SIG-M5 (cell line): Measurements from ENCODE around the gene RFNG.

Source experiments
- DNase-seq: peaks from one replicate; lab custom pipeline; 2025; lab: John Stamatoyannopoulos, UW

RFNG gene

DNA sequence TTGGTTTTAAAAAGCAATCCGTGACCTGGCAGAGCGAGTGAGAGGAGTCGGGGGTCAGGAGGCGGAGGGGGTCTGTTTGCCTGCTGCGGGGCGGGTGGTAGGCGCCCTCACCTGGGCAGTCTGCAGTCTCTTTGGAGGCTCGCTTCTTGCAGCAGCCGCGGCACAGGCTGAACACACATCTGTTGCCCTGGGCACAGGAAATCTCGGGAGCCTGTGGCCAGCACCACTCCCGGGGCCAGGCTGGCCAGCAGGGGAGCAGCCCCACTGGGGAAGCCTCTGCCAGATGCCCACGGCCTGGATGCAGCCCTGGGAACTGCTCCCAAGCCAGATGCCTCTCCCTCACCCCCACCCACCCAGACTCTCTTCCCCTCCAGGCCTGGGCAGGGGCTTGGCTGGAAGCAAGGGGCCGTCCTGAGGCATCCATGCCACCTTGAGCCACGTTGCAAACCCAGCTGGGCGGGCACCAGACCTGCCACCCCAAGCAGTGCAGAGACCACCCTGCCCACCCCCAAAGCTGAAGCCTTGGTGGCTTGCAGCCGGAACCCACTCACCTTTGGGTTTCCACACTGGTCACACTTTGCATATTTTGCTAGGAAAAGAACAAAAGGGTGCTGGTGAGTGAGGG lies 6.7 kb upstream of the RFNG start:
- DNase-seq = no peak

DNA sequence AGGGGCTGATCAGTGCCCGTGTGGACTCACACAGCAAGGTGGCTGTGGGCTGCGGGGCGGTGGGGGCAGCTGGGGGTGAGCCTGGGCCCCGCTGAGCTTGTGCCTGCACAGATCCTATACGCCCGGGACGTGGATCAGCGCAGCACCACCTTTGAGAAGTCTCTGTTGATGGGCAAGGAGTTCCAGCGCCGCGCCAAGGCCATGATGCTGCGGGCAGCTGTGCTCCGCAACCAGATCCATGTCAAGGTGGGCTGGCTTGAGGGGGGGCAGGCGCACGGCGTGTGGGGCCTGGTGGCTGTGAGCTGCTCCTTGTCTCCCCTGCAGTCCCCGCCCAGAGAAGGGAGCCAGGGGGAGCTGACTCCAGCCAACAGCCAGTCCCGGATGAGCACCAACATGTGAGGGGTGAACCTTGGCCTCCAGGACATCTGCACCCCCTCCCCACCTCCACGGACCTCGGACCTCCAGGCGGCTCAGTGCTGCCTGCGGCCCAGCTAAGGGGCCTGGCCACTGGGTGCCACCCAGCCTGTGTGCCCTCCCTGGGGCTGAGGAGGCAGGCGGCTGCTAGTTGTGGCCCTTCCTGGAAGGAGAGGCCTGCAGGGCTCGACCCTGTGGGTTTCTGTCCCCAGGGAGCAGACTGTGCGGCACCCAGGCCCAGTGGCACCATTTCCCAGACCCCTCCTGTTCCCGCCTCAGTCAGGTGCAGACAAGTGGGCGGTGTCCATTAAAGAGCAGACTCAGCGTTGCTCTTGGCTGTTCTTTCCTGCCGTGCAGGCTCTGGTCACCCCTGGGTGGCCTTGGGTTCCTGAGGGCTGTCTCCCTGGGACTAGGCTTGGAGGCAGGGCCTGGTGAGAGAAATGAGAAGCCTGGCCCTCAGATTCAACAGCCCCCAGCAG lies 5.4 kb upstream of the RFNG start:
- no peak for DNase-seq

DNA sequence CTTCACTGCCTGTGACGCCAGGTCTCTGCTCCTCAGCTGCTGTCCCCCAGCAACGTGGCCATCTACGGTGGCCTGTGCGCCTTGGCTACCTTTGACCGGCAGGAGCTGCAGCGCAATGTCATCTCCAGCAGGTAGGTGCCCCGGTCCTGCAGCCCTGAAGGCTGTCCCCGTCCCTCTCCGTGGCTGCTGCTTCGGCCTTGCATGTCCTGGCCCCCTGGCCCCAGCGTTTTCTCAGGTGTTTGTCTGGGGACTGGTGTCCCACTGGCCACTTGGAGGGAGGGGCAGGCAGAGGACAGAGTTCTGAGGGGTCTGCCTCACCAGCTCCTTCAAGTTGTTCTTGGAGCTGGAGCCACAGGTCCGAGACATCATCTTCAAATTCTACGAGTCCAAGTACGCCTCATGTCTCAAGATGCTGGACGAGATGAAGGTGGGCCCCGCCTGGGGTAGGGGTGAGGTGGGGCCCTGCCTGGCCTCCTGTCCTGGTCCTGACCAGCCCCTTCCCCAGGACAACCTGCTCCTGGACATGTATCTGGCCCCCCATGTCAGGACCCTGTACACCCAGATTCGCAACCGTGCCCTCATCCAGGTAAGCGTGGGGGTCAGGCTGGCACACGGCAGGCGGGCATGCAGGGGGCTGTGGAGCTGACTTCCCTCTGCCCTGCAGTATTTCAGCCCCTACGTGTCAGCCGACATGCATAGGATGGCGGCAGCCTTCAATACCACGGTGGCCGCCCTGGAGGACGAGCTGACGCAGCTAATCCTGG lies 4.5 kb upstream of the RFNG start:
- no peak for DNase-seq

DNA sequence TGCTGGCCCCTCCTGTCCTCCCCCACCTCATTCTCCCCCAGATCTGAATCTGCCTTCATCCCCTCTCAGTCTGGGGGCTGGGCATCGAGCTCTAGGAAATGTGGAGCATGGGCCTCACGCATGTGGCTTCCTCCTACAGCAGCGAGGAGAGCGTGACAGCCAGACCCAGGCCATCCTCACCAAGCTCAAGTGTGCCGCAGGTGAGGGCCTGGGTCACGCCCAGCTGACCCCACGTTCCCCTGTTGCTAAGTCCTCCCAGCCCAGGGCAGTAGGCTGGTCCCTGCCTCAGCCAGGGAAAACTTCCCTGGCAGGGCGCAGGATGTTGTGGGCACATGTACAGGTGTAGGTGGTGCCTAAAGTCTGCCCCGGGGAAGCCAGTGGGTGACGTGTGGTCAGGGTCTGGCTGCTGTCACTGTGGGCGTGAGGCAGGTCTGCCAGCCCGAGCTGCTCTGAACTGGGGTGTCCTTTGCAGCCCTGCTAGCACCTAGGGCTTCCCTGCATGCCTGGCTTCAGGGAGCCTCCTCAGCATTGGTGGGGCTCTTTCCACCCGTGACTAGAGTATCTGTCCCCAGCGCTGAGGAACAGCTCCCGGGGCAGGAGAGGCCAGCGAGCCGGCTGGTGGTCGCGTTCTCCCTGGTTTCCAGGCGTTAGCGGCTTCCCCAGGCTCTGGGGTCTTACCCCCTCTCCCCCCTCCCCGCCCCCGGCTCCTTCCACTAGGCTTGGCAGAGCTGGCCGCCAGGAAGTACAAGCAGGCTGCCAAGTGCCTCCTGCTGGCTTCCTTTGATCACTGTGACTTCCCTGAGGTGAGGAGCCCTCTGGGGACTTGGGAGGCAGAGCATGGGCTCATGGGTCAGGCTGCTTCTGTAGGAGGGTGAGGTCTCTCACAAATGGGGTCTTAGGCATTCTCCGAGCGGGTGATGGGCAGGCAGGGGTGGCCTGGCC lies 3.7 kb upstream of the RFNG start:
- DNase-seq = no peak

DNA sequence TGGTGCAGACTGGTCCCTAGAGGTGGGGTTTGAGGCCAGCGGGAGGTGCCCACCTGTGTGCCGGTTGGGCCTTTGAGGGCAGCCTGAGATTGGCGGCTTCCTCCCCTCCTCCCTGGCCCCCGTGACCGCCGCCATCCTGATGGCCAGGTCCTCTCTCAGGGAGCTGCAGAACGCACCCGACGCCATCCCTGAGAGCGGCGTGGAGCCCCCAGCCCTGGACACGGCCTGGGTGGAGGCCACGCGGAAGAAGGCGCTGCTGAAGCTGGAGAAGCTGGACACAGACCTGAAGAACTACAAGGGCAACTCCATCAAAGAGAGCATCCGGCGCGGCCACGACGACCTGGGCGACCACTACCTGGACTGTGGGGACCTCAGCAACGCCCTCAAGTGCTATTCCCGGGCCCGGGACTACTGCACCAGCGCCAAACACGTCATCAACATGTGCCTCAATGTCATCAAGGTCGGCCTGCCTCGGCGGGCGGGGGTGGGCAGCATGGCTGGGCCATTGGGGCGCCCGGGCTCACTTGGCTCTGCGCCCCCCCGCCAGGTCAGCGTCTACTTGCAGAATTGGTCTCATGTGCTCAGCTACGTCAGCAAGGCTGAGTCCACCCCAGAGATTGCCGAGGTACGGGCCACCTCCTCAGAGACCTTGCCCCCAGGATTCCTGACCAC lies 2.9 kb upstream of the RFNG start:
- no peak for DNase-seq

DNA sequence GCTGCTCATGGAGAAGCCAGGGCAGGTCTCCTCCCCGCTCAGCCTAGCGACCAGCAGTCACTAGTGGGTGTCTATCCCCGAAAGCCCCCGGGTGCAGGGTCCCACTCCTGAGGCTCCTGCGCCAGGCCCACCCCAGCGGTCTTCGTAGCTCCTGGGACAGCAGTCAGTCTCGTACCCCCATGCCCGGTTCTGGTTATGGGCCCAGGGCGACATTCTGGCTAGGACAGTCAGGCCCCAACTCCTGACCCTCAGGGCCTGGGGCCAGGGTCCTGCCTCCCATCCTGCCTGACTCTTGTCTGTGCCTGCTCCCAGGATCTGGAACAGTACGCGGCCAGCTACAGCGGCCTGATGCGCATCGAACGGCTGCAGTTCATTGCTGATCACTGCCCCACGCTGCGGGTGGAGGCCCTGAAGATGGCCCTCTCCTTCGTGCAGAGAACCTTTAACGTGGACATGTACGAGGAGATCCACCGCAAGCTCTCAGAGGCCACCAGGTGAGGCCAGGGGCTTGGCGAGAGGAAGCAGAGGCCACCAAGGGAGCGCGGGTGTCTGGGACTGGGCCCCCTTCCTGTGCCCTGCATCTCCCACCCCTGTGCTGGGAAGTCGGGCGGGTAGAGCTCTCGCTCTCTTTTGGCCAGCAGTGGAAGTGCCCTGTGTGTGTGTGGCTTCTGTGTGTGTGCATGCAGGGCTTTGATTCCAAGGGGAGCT lies 2.1 kb upstream of the RFNG start:
- DNase-seq = no peak

DNA sequence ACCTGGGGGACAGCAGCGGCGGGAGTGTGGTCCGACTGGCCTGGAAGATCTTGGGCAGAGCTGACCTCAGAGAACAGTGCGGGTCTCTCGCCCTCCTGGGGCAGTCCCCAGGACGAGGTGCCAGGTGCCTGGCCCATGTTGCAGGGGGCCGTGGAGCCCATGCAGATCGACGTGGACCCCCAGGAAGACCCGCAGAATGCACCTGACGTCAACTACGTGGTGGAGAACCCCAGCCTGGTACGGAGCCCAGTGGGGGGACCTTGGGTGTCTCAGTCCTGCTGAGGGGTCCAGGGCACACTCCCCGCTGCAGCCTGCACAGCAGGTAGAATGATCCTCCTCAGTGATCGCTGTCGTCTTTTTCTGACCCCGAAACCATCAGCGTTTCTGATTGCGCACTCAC lies 1.5 kb upstream of the RFNG start:
- DNase-seq = no peak

DNA sequence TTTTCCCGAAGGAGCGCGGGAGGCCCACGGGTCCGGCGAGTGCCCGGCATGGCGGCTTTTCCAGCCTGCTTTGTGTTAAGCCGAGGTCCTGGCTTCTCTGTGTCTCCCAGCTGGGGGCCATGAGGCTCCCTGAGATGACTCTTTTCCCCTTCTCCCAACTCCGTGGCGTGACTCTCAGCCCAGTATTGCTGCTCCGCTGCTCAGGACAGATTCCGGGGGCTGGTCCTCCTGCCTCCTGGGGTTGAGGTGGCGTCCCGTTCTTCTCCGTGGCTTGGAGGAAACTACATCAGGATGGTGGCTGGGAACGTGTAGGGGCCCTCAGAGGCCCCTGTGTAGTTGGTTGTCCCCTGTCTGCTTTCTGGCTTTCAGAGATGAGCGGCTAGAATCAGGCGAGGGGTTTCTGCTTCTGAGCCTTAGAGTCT lies 1.0 kb upstream of the RFNG start:
- no peak for DNase-seq

DNA sequence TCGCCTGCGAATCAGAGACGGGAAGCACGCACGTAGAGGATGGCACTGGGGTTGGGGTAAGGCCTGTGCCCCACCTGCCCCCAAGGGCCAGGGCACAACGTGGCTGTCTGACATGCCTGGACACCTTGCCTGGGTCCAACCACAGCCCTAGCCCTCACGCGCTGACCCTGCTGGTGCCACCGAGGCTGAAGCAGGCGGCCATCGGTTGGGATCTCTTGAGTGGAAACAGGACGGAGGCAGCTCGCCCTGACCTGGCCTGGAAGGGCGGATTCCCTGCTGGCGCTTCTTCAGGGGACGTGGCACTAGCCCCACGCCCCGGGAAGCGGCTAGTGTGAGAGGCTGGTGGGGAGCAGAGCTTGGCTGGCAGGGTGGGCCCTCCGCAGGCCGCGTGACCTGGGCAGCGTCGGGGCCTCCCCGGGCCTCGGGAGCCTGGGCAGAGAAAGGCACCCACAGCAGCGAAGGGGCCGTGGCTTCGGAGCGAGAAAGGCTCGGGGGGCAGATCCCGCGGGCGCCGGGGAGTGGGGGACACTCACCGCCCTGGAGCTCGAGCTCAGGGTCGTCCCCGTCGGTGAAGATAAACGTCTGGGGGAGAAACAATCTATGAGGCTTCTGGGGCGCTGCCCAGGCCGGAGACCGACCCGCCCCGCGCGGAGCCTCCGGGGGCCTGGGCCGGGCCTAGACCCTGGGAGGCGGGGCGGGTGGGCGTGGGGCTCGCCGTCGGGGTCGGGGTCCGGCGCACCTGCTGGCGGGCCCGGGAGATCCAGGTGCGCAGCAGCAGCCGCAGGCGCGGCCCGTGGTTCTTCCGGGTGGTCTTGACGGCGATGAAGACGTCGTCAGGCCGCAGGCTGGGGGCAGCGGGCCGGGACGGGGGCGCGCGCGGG lies 610 bp downstream of the RFNG start:
- DNase-seq = no peak

DNA sequence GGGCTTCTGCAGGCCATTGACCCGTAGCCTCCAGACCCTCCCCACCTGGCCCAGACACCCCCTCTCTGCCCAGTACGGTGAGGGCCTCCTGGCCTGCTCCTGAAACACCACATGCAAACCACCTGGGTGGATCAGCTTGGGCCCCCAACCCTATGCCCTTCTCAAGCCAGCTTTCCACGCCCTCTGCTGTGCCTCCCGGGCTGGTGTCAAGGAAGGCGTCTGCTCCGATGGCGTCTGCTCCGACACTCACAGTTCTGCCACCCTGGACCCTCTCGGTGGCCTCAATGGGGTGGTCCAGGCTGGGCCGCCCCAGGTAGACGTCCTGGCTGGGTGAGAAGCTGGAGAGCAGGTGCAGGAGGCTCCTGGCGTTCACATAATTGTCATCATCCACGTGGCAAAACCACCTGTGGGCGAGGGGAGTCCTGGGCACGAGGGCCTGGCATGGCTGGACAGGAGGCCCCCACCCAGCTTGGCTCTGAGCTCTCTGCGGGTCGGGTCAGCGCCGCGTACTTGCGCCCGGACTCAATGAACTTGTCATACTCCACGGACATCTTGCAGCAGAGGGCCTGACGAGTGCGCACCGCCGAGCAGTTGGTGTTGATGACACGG lies 1.4 kb downstream of the RFNG start:
- DNase-seq = no peak

DNA sequence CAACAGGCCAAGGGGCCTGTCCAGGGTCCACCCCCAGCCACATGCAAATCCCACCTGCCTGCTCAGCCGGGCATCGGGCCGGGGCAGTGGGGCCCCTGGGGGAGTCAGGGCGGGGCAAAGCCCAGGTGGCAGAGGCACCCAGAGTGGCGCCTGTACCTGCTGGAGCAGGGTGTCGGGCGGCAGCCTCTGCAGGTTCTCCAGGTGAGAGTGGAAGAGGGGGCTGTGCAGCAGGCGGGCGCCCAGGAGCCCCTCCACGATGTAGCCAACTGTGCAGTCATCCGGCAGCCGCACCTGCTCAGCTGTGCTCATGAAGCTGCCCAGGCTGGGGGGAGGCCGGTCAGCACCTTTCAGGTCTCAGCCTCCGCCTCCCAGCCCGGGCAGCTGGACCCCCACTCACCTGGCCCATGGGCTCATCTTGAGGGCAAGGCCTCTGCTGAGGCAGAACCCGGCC lies 2.1 kb downstream of the RFNG start:
- no peak for DNase-seq

DNA sequence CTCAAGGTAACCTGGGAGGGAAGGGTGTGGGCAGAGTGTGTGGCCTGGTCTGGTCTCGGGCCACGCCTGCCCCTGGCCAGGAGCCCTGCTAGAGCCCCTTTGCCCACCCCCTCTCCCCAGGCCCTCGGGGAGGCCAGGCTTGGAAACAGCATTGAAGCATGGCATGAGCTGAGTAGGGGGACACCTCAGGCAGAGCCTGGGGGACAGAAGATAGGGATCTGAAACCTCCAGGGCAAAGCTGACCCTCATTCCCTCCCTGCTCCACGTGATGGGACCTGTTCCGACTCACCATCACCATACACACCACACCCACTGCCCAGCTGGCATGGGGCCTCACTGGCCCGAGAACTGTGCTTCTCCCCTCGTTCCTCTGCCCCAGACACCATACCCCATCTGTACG lies 2.5 kb downstream of the RFNG start:
- no peak for DNase-seq

DNA sequence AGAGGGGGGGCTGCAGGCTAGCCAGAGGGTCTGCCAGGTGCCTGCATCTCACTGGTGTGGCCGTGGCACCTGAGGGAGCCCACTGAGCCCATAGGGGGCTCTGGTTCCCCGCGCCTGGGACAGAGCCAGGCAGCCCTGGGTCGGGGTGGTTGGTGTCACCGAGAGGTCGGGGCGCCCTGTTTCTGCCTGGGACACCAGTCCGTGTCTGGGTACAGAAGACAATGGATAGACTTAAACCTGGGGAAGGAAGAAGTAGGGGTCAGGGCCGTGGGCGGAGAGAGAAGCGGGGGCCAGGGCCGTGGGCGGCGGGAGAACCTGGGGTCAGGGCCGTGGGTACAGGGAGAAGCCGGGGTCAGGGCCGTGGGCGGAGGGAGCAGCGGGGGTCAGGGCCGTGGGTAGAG lies 3.0 kb downstream of the RFNG start:
- DNase-seq = no peak

DNA sequence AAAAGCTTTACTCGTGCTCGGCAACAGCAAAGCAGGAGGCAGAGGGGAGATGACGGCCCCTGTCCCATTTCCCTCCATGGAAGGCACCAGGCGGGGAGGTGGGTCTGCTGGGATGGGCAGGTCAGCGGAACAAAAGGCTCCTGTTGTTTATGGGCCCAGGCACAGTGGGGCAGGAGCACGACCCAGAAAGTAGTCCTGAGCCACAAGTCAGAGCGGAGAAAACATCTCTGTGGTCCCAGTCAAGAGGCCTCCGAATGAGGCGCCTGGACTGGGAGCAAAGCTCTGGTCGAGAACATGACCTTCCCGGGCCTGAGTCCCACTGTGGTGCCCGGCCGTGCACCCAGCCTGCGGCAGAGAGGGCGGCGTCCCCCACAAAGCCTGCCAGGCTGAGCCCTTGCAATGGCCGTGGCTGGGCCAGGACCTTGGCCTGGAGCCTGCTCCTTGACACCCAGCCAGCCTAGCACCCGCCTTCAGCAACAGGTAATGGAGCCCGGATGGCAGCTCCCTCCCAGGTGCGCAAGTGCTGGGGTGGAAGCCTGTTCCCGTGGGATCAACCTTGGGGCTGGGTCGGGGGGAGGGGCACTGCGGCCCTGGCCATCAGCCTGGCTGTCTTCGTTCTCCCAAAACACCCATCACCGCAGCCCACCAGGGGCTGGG lies 3.6 kb downstream of the RFNG start:
- no peak for DNase-seq

DNA sequence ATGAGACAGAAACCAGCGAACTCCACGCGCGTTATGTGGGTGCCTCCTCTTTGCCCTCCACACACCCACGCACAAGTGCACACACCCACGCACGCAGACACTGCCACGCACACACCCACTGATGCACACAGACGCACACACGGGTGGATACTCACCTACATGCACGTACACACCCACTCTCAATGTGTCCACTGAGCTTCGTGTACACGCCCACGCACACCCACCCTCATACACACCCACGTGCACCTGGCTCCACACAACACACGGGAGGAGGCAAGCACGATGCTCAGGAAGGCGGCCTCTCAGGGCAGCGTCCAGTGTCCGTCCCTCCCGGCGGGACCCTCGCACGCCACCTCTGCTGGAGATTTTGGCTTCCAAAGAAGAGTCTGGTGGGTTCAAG lies 4.2 kb downstream of the RFNG start:
- DNase-seq = no peak

DNA sequence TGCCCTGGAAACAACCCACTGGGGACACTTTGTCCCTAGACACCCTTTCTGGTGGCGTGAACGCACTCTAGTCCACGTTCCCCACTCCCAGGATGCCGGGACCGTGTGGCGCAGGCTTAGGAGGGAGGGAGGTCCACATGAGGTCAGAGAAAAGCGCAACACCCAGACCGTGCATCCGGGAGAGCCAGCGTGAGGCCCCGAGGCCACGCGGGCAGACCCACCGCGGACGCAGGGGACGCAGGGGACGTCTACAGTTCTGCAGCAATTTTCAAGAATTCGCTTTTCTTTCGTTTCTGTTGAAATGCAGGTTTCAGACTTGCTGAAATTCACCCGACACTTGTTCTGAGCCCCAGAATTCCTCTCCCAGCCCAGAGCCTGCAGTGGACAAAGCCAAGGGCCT lies 4.7 kb downstream of the RFNG start:
- no peak for DNase-seq

DNA sequence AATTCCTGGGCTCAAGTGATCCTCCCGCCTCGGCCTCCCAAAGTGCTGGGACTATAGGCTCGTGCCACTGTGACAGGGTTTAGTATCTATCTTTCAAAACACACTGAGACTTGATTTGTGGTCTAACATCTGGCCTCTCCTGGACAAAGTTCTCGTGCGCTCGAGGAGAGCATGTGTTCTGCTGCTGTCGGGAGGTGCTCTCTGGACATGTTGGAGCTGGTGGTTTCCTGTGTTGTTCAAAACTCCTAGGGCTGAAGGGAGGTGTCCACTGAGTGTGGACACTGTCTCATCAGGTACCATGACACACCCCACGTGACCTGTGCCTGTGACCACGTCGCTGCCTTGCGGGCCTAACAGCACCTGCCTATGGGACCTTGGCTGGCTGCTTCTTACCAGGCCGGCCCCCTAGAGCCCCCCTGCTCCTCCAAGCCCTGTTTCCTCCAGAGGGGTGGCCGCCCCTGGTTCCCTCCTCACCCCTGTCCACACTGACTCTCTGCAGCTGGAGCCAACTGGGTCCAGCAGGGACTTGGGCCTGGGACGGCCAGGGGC lies 5.6 kb downstream of the RFNG start:
- no peak for DNase-seq

DNA sequence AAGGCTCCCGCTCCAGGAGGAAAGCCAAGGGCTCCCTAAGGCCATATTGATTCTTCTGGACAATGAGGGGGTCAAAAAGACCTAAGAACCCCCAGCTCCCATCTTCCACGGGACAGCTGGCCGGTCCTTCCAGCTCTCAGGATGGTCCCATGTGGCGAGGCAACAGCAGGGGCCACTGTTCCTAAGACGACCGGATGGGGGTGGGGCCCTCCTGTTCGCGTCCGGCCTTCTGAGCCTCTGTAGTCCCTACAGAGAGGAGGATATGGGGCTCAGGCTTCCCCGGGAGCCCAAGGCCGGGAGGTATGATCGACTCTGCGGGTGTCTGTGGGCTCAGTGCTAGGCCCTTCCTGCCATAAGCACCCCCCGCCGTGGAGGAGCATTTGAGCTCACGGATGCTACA lies 8.1 kb downstream of the RFNG start:
- no peak for DNase-seq
